GM21528 (cell line): ENCODE data around the gene PHLDB1.

ENCODE experiments used
- ATAC-seq: cut with Tn5 transposase; IDR thresholded peaks from one replicate; pipeline ENCODE4 v1.9.1; 2021; ENCODE audit warnings: mild to moderate bottlenecking, moderate library complexity; ENCODE audit not compliant: unreplicated experiment, low FRiP score

Gene PHLDB1

DNA sequence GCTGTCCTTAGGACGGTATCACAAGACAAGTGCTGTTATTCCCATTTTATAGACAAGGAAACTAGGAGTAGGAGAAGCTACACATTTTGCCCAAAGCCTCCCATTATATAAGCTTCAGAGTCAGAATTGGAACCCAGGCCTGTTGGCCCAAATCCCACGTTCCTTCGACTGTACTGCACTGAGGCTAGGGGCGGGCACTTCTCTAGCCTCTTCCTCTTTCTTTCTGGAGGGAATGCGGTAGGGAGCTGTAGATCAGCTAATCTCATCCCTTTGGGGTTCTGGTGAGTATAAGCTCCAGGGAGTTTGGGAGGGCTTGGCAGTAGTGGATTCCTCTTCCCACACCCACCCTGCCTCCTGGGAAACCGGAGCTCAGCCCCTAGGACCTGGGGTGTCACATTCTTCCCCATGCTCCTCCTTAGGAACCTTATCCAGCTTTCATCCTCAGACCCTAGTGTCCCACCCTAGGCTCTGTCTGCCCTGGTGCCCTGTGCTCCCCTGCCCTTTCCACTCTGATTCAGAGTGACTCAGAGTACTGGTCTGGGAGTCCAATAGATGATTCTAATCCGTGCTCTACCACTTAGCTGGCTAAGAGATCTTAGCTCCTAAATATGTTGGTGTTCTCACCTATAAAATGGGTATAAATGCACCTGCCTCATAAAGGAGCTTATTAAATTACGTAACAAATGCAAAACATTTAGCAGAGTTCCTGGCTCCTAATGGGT, 29.3 kb downstream of the PHLDB1 start:
- ATAC-seq, result no peak

GRCh38 chr11:118638726-118639125, 31.3 kb downstream of the PHLDB1 start:
- no peak for ATAC-seq

DNA sequence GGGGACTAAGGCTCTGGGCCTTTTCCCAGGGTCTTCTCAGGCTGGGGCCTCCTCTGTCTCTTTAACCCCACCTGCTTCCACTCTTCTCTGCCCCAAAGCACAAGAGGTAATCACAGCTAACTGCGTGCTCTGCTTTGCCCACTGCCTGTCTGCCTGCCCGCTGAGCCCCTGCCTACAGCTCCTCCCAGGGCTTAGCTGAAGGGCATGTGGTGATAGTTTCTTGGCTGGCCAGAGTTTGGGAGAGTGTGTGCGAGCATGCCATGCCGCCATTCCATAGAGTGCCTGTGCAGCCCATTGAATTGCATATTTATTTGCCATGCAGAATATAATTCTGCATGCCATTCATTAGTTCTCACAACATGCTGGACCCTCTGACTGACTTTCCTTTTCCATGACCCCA, 32.5 kb downstream of the PHLDB1 start:
- no peak for ATAC-seq

DNA sequence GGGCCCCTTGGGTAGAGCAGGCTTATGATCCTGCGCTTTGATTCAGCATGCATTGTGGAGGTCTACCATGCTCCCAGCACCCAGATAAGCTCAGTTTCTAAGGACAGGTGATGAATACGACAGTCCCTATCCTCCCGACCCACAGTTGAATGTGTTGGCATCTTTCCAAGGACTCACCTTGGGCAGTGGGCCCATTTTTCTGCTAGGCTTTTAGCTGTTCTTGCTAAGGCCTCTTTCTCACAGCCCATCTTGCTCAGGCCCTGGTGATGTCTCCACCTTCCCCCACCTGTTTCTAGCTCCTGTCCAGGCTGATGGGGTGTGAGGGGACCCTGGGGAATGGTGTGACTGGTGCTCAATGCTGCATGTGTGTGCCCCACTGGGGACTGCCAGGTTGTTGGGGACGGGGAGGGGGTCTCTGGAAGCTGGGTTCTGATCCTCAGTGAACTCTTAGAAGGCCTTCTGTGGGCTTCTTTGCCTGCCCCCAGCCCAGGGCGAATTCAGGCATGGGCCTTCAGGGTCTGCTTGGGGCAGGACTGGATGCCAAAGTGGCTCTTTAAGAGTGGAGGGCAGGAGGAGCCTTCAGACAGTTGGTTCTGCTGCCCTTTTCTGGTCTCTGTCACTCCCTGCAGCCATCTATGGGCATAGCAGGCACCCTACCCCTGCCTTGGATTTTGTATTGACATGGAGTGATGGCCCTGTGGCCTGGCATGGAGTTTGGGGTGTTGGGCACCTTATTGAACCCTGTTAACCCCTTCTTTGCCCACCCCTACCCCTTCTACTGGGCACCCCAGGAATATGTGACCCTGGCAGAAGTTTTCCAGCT, 33.1 kb downstream of the PHLDB1 start:
- no peak for ATAC-seq

- ATAC-seq, result no peak
Observed at GRCh38 chr11:118641397-118642019, 34.1 kb downstream of the PHLDB1 start.

DNA sequence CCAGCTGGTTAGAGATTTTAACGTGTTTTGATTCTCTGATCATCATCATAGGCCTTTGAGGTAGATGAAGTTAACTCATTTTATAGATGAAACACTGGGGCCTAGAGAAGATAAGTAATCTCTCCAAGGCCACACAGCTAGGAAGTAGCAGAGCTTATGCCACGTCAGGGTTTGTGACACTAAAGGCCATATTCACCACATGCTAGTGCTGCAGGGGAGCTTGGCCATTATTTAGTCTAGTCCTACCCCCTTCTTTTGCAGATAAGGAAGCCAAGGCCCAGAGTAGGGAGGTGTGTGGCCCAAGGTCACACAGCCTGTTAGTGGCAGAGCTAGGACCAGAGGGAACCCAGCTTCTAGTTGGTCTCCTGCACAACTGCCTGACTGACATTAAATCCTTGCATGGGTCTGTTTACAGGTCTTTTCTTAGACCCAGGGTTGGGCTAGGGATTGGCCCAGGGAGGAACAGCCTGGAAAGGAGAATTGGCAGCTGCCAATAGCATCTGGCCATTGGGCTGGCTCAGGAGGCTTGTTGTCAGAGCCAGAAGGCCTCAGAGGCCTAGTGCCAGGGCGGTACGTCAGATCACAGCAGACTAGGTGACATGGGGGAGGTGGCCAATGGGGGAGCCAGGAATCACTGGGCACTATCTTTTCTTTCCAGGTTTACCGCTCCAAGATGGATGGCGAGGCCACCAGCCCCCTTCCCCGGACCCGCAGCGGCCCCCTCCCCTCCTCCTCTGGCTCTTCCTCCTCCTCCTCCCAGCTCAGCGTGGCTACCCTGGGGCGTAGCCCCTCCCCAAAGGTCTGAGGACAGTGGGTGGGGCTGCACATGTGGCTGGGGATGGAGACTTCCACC, 36.0 kb downstream of the PHLDB1 start:
- no peak for ATAC-seq

DNA sequence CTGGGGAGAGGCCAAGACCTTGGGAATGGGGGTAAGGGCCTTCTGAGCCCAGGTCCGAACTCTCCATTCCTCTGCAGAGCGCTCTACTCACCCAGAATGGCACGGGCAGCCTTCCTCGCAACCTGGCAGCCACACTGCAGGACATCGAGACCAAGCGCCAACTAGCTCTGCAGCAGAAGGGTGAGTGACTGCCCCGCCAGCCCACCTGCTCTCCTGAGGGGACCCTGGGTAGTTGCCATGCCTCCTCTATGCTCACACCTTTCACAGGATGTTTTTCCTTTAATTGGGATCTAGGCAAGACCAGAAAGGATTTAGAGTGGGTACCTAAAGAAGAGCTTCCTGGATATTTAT, 36.6 kb downstream of the PHLDB1 start:
- no peak for ATAC-seq

DNA sequence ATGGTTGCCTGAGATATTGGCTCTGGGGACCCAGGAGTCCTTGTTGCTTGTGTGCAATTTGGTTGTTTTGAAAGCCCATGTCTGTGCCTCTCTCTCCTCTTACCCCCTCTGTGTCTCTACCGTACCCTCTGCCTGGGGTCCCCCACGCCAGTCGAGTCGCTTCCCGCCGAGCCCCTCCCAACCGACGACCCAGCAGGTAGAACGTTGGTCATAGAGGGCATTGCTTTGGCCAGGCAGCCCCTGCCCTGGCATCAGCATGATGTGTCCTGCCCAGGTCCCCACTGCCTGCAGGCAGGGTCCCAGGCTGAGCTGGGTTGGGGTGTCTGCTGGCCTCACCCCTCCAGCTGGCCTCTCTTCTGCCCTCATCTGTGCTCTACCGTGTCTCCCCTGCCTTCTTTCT, 37.1 kb downstream of the PHLDB1 start:
- ATAC-seq, result no peak

GRCh38 chr11:118645066-118645715, 37.8 kb downstream of the PHLDB1 start:
- no peak for ATAC-seq

DNA sequence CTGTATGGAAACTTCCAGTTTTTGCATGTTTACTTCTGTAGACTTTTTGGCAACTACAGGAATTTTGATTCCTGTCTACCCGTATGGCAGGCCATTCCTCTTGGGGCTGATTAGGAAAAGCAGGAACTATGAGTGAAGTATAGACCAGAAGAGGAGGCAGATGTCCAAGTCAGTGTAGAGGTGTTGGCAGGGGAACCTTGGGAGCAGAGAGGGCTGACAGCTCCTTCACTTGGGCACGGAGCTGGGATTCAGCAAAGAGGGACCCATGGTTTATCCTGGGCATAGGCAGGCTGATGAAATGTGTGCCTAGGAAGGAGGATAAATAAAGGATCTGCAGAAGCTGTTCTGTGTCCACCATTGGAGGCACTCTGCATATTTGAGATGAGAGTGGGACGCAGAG, 39.0 kb downstream of the PHLDB1 start:
- ATAC-seq, result no peak

- no peak for ATAC-seq
Observed at GRCh38 chr11:118648291-118648690, 40.9 kb downstream of the PHLDB1 start.

DNA sequence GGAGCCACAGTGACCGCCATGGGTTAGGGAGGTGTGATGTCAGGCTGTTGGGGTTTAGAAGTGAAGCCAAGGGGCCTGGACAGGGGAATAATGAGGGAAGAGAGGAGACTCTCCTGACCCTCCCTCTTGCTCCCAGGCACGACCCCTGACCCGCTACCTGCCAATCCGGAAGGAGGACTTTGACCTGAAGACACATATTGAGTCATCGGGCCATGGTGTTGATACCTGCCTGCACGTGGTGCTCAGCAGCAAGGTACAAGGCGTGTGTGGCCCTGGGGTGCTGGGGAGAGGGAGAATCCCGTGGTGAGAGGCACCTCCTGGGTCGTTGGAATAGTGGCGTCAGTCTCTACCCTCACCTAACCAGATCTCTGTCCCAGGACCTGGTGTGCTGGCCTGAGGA, 42.5 kb downstream of the PHLDB1 start:
- ATAC-seq, result no peak

- ATAC-seq, result no peak
Observed at GRCh38 chr11:118650366-118650765, 43.0 kb downstream of the PHLDB1 start.

DNA sequence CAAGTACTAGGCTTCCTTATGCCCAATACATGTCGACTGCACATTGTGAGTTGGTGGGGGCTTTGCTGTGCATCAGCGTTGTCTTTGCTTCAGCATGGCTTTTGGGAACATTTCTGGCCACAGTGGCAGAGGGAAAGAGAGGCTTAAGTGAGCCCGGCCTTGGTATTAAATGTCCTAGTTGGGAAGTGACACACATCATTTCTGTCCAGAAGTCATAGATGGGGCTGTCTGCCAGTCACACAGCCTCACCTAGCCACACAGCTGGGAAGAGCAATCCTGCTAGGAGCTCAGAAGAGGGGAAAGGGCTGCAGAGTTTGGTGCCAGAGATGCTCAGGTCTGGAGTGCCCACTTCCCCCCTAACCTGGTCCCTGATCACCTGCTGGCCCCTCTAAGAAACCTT, 44.4 kb downstream of the PHLDB1 start:
- no peak for ATAC-seq

DNA sequence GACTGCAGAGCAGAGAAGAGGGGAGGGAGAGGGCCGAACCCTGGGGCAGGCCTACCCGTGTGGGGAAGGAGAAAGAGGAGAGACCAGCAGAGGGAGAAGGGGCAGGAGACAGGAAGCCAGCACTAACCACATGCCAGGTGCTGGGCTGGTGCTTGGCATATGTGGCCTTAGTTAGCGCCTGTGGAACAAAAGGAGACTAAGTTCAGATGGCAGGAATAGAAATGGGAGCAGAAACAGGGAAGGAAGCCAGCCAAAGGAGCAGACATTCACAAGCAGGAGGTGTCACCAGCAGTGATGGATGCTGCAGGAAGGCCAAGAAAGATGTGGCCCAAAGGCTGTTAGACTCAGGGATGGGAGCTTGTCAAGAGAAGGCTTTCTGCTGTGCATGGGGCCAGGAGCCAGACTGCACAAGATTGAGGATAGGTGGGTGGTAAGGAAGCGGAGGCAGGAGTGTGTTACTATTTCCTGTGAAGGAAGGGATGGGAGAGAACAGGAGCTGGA, 45.3 kb downstream of the PHLDB1 start:
- no peak for ATAC-seq

DNA sequence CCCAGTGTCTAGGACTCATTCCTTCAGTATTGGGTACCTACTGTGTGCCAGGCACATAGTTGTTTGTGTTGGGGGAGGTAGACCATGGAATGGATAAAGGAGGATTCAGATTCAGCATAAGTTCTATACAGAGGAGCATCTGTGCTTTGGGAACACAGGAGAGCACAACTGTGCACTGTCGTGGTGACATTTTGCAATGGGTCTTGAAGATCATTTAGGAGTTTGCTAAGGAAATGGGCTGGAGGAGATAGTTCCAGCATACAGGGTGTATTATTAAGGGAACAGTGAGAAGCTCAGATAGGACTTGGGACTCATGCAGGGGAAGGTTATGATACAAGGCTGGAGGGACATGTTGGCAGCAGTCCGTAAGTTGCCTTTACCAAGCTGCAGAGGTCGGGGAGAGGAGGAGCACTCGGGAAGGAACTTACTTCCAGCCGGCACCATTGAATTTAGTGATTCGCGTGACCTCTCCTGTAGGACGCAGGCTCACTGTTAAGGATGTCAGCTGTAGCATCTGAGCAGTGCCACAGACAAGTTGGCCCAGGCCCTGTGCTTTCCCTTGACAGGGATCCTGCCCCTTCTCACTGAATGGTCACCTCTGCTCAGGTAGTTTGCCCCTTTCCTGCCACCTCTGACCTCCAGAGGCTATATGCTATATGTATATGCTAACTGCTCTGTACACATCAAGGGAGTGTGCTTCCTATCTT, 46.4 kb downstream of the PHLDB1 start:
- no peak for ATAC-seq

- ATAC-seq, result no peak
Observed at GRCh38 chr11:118655486-118656190, 48.2 kb downstream of the PHLDB1 start.

DNA sequence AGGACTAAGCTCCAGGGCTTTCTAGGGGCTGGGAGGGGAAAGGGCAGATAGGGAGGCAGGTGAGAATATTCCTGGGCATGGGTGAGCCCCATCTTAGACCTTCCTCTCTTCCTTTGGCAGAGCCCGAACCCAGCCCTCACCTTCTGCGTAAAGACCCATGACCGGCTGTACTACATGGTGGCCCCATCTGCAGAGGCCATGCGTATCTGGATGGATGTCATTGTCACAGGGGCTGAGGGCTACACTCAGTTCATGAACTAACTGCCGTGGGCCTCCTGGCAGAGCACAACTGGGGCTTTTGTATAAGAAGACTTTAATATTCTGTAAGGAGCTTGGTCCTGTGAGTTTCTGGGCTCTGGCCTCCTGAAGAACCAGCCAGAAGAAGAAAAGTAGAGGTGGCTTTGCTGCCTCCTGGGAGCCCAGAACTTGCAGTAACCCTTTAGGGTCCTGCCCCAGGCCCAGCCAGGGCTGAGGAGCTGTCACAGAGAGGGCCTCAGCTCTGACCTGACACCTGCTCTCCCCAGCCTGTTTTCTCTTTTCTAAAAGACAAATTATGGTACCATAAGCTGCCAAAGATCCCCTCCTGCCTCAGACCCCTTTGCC, 49.2 kb downstream of the PHLDB1 start:
- no peak for ATAC-seq
